ENCODE results near the gene PSMD1. TPM values are rescaled to one million over a fixed set of nuclear protein-coding genes. Genes with fewer than 3 reads are reported as not detected.

Gene PSMD1
- total and polyA plus RNA-seq, 2 of the 8 experiments (the other 6 are each of a cell fraction or from before 2014, with no cell fraction given), result 179 to 272 TPM

DNA sequence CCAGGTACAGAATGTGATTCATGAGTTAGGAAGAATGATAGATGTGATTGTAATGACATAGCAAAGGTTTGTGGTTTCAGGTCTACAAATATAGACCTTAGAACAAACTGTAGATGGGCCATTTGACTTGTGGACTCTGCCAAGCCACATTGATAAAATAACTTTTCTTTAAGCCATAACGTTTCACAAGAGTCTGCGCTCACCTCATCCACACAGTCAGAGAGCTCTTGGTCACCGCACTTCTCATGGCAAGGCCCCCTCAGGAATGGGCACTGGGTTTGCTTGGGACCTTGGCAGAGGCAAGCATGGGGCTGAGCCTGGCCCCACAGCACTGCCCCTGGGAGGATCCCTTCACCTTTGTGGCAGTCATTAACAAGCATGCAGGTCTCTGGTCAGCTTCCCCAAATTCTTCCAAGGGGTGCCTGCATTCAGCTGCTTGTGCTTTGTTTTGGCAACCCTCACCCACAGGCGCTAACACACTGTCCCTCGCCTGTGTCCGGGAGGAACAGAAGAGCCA, 155.7 kb downstream of the PSMD1 start (continued):
- TF ChIP-seq SUZ12 (IDR thresholded peaks at IDR 0.05; ENCODE audit: low read length) (no peak), CTBP2 (IDR thresholded peaks at IDR 0.05; ENCODE audit: borderline replicate concordance, insufficient read depth, insufficient read length, low read length) (no peak), SIRT6 (IDR thresholded peaks at IDR 0.05; ENCODE audit: low read length) (no peak), SP2 (IDR thresholded peaks at IDR 0.05; ENCODE audit: low read length) (no peak)
- TF ChIP-seq, protein P1, sequence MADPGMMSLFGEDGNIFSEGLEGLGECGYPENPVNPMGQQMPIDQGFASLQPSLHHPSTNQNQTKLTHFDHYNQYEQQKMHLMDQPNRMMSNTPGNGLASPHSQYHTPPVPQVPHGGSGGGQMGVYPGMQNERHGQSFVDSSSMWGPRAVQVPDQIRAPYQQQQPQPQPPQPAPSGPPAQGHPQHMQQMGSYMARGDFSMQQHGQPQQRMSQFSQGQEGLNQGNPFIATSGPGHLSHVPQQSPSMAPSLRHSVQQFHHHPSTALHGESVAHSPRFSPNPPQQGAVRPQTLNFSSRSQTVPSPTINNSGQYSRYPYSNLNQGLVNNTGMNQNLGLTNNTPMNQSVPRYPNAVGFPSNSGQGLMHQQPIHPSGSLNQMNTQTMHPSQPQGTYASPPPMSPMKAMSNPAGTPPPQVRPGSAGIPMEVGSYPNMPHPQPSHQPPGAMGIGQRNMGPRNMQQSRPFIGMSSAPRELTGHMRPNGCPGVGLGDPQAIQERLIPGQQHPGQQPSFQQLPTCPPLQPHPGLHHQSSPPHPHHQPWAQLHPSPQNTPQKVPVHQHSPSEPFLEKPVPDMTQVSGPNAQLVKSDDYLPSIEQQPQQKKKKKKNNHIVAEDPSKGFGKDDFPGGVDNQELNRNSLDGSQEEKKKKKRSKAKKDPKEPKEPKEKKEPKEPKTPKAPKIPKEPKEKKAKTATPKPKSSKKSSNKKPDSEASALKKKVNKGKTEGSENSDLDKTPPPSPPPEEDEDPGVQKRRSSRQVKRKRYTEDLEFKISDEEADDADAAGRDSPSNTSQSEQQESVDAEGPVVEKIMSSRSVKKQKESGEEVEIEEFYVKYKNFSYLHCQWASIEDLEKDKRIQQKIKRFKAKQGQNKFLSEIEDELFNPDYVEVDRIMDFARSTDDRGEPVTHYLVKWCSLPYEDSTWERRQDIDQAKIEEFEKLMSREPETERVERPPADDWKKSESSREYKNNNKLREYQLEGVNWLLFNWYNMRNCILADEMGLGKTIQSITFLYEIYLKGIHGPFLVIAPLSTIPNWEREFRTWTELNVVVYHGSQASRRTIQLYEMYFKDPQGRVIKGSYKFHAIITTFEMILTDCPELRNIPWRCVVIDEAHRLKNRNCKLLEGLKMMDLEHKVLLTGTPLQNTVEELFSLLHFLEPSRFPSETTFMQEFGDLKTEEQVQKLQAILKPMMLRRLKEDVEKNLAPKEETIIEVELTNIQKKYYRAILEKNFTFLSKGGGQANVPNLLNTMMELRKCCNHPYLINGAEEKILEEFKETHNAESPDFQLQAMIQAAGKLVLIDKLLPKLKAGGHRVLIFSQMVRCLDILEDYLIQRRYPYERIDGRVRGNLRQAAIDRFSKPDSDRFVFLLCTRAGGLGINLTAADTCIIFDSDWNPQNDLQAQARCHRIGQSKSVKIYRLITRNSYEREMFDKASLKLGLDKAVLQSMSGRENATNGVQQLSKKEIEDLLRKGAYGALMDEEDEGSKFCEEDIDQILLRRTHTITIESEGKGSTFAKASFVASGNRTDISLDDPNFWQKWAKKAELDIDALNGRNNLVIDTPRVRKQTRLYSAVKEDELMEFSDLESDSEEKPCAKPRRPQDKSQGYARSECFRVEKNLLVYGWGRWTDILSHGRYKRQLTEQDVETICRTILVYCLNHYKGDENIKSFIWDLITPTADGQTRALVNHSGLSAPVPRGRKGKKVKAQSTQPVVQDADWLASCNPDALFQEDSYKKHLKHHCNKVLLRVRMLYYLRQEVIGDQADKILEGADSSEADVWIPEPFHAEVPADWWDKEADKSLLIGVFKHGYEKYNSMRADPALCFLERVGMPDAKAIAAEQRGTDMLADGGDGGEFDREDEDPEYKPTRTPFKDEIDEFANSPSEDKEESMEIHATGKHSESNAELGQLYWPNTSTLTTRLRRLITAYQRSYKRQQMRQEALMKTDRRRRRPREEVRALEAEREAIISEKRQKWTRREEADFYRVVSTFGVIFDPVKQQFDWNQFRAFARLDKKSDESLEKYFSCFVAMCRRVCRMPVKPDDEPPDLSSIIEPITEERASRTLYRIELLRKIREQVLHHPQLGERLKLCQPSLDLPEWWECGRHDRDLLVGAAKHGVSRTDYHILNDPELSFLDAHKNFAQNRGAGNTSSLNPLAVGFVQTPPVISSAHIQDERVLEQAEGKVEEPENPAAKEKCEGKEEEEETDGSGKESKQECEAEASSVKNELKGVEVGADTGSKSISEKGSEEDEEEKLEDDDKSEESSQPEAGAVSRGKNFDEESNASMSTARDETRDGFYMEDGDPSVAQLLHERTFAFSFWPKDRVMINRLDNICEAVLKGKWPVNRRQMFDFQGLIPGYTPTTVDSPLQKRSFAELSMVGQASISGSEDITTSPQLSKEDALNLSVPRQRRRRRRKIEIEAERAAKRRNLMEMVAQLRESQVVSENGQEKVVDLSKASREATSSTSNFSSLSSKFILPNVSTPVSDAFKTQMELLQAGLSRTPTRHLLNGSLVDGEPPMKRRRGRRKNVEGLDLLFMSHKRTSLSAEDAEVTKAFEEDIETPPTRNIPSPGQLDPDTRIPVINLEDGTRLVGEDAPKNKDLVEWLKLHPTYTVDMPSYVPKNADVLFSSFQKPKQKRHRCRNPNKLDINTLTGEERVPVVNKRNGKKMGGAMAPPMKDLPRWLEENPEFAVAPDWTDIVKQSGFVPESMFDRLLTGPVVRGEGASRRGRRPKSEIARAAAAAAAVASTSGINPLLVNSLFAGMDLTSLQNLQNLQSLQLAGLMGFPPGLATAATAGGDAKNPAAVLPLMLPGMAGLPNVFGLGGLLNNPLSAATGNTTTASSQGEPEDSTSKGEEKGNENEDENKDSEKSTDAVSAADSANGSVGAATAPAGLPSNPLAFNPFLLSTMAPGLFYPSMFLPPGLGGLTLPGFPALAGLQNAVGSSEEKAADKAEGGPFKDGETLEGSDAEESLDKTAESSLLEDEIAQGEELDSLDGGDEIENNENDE (IDR thresholded peaks at IDR 0.05; ENCODE audit: insufficient replicate concordance, low read length), result no peak
